GM12864 (cell line): ENCODE results near the gene P4HA1.

Source experiments
- DNase-seq: peaks from one replicate; pipeline ENCODE4 v3.0.0-alpha.2; 2011; ENCODE audit warnings: low read depth
- H3K4me3 ChIP-seq: 2 replicates; pipeline ENCODE4 v1.5.1; 2011; ENCODE audit warnings: mild to moderate bottlenecking, low read depth, low read length, control low read depth
- TF ChIP-seq, protein P1 (sequence below): IDR thresholded peaks from 2 replicates; pipeline ENCODE4 v1.5.1; 2011; ENCODE audit warnings: low read depth, mild to moderate bottlenecking, moderate library complexity, low read length, control low read depth, inconsistent platforms; ENCODE audit errors: missing control alignments

Gene P4HA1

GRCh38 chr10:73083221-73083620 is 13.4 kb downstream of the P4HA1 start:
- TF ChIP-seq, protein P1, sequence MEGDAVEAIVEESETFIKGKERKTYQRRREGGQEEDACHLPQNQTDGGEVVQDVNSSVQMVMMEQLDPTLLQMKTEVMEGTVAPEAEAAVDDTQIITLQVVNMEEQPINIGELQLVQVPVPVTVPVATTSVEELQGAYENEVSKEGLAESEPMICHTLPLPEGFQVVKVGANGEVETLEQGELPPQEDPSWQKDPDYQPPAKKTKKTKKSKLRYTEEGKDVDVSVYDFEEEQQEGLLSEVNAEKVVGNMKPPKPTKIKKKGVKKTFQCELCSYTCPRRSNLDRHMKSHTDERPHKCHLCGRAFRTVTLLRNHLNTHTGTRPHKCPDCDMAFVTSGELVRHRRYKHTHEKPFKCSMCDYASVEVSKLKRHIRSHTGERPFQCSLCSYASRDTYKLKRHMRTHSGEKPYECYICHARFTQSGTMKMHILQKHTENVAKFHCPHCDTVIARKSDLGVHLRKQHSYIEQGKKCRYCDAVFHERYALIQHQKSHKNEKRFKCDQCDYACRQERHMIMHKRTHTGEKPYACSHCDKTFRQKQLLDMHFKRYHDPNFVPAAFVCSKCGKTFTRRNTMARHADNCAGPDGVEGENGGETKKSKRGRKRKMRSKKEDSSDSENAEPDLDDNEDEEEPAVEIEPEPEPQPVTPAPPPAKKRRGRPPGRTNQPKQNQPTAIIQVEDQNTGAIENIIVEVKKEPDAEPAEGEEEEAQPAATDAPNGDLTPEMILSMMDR = no peak
- no peak overlapping the region for H3K4me3 ChIP-seq
- DNase-seq = no peak

GRCh38 chr10:73079779-73080541 is 16.7 kb downstream of the P4HA1 start:
- no peak for DNase-seq
- TF ChIP-seq, protein P1 = no peak
- H3K4me3 ChIP-seq = no peak overlapping the region

- DNase-seq = no peak
- TF ChIP-seq, protein P1 = no peak
Measured at GRCh38 chr10:73076360-73077183, 20.1 kb downstream of the P4HA1 start.

DNA sequence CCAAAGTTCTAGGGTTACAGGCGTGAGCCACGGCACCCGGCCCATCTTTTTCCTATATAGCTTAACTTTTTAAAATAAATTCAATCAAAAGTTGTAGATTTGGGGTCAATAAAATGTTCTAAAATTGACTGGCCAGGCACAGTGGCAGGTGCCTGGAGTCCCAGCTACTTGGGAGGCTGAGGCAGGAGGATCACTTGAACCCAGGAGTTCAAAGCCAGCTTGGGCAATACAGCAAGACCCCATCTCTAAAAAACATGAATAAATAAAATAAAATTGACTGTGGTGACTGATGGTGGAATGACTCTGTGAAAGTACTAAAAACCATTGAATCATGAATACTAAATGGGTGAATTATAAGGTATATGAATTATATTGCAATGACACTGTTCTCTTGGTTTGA is 20.8 kb downstream of the P4HA1 start:
- DNase-seq = no peak
- no peak overlapping the region for H3K4me3 ChIP-seq
- TF ChIP-seq, protein P1 = no peak

More at GRCh38 chr10:73076360-73077183, 20.1 kb downstream of the P4HA1 start:
- no peak overlapping the region for H3K4me3 ChIP-seq

DNA sequence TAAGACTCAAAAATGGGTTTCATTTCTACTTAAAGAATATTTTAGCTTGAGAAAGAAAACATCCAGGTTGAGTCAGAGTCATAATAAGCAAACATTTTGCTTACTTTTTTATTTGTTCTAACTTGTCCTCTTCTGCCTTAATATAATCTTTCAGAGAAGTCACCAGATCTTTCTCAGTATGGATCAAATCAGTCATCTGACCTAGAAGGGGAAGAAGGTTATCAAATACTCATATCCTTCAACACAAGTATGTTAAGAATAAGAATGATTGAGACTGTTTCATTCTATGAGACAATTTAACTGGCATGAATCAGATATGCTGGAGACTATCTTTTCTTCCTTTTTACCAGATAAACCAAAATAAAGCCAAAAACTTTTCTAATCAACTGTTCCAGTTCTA is 23.0 kb downstream of the P4HA1 start:
- DNase-seq = no peak
- H3K4me3 ChIP-seq = no peak overlapping the region
- TF ChIP-seq, protein P1 = no peak

- TF ChIP-seq, protein P1 = no peak
- H3K4me3 ChIP-seq = no peak overlapping the region
- no peak for DNase-seq
Measured at GRCh38 chr10:73065441-73065840, 31.2 kb downstream of the P4HA1 start.
